Urinary bladder (tissue), 4 donors: ENCODE results near the gene IQGAP2. TPM values are rescaled to one million over a fixed set of nuclear protein-coding genes. Genes with fewer than 3 reads are reported as not detected.
"Not testable (repeated sequence)": the region's sequence is repeated elsewhere in the genome, so short reads cannot be mapped to it uniquely, and the experiment has no call there.

Experiments used
- DNase-seq: peaks from one replicate; pipeline ENCODE4 v3.0.0-alpha.2; 2015; ENCODE audit errors: extremely low spot score
- H3K27ac ChIP-seq: one replicate; pipeline ENCODE4 v1.5.1; 2013; ENCODE audit warnings: low read depth, mild to moderate bottlenecking, moderate library complexity
- H3K36me3 ChIP-seq: one replicate; pipeline ENCODE4 v1.6.1; 2013; ENCODE audit warnings: mild to moderate bottlenecking, moderate library complexity; ENCODE audit not compliant: insufficient read depth
- H3K4me1 ChIP-seq: one replicate; pipeline ENCODE4 v1.6.1; 2013; ENCODE audit warnings: mild to moderate bottlenecking, moderate library complexity; ENCODE audit not compliant: insufficient read depth
- H3K4me3 ChIP-seq: one replicate; pipeline ENCODE4 v1.5.1; 2013; ENCODE audit warnings: low read depth, low read length
- WGBS: extraction: QIAGEN DNeasy Blood & Tissue Kit; methylation state at CpG from one replicate; pipeline ENCODE4 v1.1.7; 2013; 5-methylcytosine and 5-hydroxymethylcytosine counted together
- polyA plus RNA-seq: library from polyadenylated mRNA; stranded (reverse); fragments of 200-250 nt; gene quantifications from one replicate; pipeline ENCODE4 v1.2.3, GENCODE V29; 2013
- total RNA-seq: library from RNA; depleted of rRNA; stranded (reverse); fragments of >200 nt; gene quantifications from one replicate; pipeline ENCODE4 v1.2.3, GENCODE V29; 2014
- donor health status: healthy with polysubstance abuse.
- donor health status: healthy.

IQGAP2 gene
- total and polyA plus RNA-seq, 2 donors, result 4.5 to 29.6 TPM

- no peak overlapping the region for H3K4me3 ChIP-seq
- no peak overlapping the region for H3K27ac ChIP-seq
- H3K4me1 ChIP-seq, result no peaks in the 10 kb centered on the region
- WGBS, result 97% methylated on average over 3 of the region's 3 CpGs
- no peaks in the 10 kb centered on the region for H3K36me3 ChIP-seq
- DNase-seq, result no peak
Observed at GRCh38 chr5:76532052-76532451, 129.0 kb downstream of the IQGAP2 start.

- WGBS, result 96% methylated on average over 4 of the region's 4 CpGs
Observed at GRCh38 chr5:76532973-76533372, 129.9 kb downstream of the IQGAP2 start.

DNA sequence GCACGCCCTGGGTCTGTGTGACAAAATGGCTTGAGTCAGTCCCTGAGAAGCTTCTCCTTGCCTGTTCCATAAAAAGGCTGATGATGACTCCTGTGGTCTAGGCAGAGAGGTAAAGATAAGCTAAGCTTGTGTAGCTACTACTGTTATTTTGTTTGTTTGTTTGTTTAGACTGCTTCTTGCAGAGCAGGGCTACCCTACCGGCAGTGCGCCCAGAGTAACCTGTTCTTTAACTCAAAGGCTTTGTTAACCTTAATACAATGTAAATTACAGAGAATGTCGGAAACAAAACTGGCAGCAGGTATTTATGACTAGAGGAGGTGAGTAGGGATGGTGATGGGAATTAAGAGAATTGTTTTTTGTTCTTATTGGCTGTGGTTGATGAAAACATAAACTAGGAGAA lies 132.5 kb downstream of the IQGAP2 start:
- H3K4me1 ChIP-seq, result no peaks in the 10 kb centered on the region
- WGBS, result 86% methylated on average over 4 of the region's 4 CpGs
- H3K27ac ChIP-seq, result no peak overlapping the region
- H3K36me3 ChIP-seq, result no peaks in the 10 kb centered on the region
- H3K4me3 ChIP-seq, result no peak overlapping the region
- no peak for DNase-seq

More at GRCh38 chr5:76532973-76533372, 129.9 kb downstream of the IQGAP2 start:
- Histone ChIP-seq H3K36me3 (no peaks in the 10 kb centered on the region), H3K4me3 (no peak overlapping the region), H3K27ac (no peak overlapping the region), H3K4me1 (no peaks in the 10 kb centered on the region)
- no peak for DNase-seq

DNA sequence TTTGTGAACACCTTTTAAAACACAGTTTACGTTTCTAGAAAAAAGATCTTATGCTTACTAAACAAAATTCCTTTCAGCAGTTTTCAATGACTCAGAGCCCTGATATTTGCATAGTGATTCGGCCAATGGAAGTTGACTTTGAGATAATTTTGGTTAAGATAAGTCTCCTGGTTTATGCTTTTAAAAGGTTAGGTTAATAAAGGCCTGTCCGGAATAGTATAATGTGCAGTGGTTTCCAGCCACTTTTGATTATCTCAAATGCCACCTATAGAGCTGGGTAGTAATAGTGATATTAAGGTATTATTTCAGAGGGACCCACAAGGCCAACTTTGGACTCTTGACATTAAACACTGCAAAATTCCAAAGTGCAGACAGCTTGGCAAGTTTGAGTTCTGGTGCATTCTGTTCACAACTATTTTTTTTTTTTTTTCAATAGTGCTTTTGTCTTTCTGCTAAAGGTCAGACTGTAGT lies 134.0 kb downstream of the IQGAP2 start:
- Histone ChIP-seq H3K27ac (no peak overlapping the region), H3K36me3 (no peaks in the 10 kb centered on the region), H3K4me3 (no peak overlapping the region), H3K4me1 (no peaks in the 10 kb centered on the region)
- DNase-seq, result no peak
- WGBS, result 48% methylated on average over 3 of the region's 3 CpGs

GRCh38 chr5:76542241-76542640 lies 139.2 kb downstream of the IQGAP2 start:
- 71% methylated on average over 6 of the region's 6 CpGs for WGBS
- no peak overlapping the region for H3K27ac ChIP-seq

DNA sequence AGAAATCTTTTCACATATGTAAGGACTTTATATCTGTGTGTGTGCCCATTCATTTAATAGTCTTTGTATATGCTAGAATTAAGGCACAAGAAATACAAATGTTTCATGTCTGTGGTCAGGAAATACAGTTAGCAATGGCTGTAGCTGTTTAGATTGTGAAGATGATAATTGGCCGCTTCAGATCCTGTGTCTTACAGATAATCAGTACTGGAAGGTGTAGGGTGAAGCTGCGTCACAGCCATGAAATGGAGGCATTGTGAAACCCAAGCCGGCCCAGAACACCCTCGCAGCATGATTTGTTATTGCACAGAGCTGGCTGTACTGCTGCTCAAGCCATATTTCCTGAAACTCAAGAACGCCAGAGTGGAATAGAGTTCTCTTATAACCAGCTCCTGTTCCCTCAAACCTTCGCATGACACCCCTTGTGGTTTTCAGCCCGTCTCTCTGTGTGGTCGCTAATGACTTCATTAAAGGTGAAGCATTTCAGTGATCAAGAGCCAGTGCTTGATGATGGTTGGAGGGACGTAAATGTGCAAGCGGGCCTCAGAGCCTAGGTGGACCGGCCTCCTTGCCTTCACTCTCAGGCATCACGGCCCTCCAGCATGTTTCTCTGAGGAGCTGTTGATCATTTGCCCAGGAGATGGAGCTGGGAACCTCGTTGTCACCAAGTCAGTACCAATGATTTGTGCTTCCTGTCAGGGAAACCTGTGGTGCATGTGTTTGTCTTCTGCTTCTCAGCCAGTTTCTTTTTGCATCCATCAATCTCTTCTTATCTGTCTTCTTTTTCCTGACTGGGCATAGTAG lies 140.0 kb downstream of the IQGAP2 start:
- Histone ChIP-seq H3K4me1 (peaks cover 1% of the 10 kb centered on the region), H3K4me3 (no peak overlapping the region), H3K27ac (no peak overlapping the region), H3K36me3 (no peaks in the 10 kb centered on the region)
- 60% methylated on average over 13 of the region's 13 CpGs for WGBS
- DNase-seq, result no peak

More at GRCh38 chr5:76542241-76542640, 139.2 kb downstream of the IQGAP2 start:
- no peak overlapping the region for H3K4me3 ChIP-seq
- DNase-seq, result no peak
- peaks cover 1% of the 10 kb centered on the region for H3K4me1 ChIP-seq
- no peaks in the 10 kb centered on the region for H3K36me3 ChIP-seq

DNA sequence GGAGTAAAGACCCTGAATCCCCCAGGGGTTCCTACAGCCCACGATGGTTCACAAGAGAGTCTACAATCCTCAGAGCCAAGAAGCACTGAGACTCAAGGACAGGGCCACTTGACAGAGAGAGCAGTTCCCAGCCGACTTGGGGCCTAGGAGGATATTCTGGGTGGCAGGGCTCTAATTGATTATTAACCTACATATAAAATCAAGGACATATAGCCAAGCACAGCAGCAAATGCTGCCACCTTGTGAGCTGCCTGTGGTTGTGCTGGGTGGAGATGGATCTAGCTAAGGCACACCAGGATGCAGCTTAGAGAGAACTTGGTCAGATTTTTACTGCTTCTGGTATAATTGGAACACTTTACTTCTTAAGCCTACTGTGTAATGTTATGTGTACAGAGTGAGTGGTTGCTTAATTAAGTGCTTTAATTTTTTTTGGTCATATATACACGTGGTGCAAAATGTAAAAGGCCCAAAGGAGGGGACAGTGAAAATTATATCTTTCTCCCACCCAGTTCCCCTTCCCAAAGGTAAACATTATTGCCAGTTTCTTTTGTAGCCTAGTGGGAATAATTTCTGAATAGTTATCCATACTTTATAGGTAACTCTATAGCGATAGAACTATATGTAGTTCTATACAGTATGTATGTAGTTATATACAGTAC lies 141.3 kb downstream of the IQGAP2 start:
- no peak overlapping the region for H3K27ac ChIP-seq
- H3K36me3 ChIP-seq, result no peaks in the 10 kb centered on the region
- peaks cover 1% of the 10 kb centered on the region for H3K4me1 ChIP-seq
- H3K4me3 ChIP-seq, result no peak overlapping the region
- WGBS, result 51% methylated on average over 4 of the region's 4 CpGs
- no peak for DNase-seq

DNA sequence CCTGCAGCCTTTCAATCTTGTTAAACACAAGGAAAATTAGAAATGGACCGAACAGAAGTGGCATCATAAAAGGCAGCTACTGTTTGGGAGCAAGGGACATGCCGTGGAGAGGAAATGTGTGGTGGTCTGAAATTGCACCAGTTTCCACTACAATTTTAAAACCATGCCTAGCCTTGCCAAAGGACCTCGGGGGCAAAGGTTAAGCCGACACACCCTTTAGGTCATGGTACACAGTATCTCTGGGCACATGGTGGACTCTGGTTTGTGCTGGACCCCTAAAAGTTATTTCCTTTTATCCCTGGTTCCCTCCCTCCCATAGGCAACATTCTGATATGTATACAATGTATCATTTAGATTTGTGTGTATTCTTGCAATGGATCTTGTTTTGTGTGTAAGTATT lies 142.1 kb downstream of the IQGAP2 start:
- Histone ChIP-seq H3K4me3 (no peak overlapping the region), H3K27ac (no peak overlapping the region), H3K36me3 (no peaks in the 10 kb centered on the region), H3K4me1 (peaks cover 1% of the 10 kb centered on the region)
- 85% methylated on average over 4 of the region's 4 CpGs for WGBS
- no peak for DNase-seq

DNA sequence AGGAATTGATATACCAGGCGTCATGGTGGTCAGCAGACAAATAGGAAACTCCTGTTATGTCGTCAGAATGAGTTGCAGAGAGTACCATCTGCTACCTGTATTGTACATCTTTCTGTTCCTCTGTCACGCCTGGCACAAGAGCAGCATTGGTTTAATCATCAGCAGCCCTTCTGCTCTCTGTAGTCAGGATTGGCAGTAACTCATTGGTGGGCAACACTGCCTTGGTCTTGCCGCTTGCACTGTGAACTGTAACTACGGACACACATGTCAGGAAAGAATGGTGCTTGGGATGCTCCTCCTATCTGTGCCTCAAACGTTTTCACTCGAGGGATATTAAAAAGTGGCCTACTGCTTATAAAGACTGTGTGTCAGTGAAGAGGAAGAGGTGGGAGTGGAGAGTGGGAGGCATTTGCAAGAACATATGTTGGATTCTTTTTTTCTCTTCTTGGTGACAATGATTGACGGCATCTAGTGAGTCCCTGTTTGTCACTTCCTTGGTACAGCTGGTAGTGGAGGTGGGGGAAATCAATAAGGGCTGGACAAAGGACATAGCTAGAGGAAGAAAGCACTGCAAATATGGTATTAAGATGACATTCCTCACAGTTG lies 143.5 kb downstream of the IQGAP2 start:
- 68% methylated on average over 8 of the region's 8 CpGs for WGBS
- H3K36me3 ChIP-seq, result no peaks in the 10 kb centered on the region
- no peak for DNase-seq
- no peak overlapping the region for H3K27ac ChIP-seq
- no peak overlapping the region for H3K4me3 ChIP-seq
- H3K4me1 ChIP-seq, result peaks cover 1% of the 10 kb centered on the region

DNA sequence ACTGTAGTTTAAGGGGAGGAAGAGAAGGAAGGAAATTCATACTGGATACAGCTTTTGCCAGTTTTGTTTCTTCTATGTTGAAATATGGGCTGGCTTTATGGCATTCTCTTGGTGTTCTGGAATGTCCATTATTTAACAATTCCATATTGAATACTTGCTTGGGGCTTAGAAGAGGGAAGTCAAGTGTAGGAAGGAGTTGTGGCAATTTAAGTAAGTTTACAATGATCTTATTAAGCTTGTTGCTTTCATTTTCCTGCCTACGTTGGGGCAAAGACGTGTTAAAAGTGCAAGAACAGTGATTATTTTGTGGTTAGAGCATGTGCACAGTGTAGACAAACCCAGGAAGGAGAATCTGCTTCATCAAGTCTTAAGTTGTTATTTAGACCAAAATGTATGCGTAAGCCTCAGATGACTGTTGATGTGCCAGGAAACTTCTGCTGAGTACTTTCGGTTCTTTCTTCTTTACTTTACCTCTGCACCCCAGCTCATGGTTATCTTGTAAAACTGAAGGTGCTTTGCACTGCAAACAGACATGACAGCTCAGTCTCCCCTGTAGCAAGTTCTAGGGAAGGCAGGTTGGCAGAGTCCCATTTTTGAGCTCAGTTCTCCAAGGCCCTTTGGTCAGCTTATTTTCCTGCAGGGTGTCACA lies 144.3 kb downstream of the IQGAP2 start:
- Histone ChIP-seq H3K36me3 (no peaks in the 10 kb centered on the region), H3K4me3 (no peak overlapping the region), H3K4me1 (no peaks in the 10 kb centered on the region), H3K27ac (no peak overlapping the region)
- 21% methylated on average over 4 of the region's 4 CpGs for WGBS
- no peak for DNase-seq

DNA sequence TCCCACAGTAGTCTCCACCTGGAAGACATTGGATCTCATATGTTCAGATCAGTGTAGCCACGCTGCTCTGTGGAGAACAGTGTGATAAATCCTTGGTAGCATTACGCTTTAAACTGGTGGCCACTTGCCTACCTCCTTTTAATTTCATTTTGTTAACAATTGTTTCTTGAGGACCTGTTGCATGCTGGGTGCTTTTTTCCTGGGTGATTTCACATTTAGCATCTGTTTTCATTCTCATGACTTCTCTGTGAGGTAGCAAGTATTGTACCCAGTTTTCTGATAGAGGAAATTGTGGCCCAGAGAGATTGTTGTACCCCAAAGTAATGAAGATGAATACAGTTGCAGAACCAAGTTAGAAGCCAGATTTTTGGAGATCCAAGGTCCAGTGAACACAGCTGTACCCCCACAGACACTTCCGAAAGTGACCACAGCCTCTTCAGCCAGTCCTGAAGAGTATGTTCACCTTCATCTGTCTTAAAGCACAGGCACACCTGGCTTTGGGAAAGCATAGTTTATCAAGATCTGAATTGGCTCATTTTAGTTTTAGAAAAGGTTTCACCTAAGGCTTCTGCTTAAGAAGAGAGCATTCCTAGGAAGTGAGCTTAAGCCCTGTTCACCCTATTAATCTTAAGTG lies 144.9 kb downstream of the IQGAP2 start:
- WGBS, result 89% methylated on average over 3 of the region's 3 CpGs
- DNase-seq, result no peak
- no peak overlapping the region for H3K27ac ChIP-seq
- no peak overlapping the region for H3K4me3 ChIP-seq
- H3K4me1 ChIP-seq, result no peaks in the 10 kb centered on the region
- H3K36me3 ChIP-seq, result no peaks in the 10 kb centered on the region

DNA sequence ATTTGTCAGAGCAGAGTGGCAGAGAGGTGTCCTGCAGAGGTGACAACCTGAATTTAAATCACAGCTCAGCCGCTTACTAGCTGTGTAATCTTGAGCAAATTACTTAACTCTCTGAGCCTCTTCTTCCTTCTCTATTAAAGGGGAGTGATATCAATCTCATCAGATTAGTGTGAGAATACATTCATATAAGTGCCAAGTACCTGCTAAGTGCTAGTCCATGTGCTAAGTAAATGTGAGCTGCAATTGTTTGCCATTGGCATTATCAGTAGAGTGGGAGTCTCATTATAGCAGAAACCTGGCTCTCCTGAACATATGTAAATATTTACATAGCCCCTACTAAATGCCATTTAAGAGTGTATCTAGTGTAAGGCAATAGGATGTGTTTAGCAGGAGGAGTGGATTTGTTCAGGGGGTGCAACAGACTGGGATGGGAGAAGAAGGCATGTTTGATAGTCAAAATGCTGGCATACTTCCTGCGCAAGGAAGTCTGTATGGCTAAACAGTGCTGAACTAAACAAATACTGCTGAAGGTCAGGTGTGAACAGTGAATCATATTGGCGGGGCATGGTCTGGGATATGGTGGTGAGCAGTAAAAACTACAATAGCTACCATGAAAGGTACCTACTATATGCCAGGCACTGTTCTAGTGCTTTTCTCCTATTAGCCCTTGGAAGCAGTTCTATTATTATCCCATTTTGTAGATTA lies 145.6 kb downstream of the IQGAP2 start:
- H3K36me3 ChIP-seq, result no peaks in the 10 kb centered on the region
- H3K27ac ChIP-seq, result no peak overlapping the region
- WGBS, result 84% methylated on average over 3 of the region's 3 CpGs
- no peaks in the 10 kb centered on the region for H3K4me1 ChIP-seq
- no peak for DNase-seq
- H3K4me3 ChIP-seq, result no peak overlapping the region

DNA sequence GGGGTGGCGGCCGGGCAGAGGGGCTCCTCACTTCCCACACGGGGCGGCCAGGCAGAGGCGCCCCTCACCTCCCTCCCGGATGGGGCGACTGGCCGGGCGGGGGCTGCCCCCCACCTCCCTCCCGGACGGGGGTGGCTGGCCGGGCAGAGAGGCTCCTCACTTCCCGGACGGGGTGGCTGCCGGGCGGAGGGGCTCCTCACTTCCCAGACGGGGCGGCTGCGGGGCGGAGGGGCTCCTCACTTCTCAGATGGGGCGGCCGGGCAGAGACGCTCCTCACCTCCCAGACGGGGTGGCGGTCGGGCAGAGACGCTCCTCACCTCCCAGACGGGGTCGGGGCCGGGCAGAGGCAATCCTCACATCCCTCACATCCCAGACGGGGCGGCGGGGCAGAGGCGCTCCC lies 147.8 kb downstream of the IQGAP2 start:
- DNase-seq, H3K36me3 ChIP-seq, H3K4me3 ChIP-seq, H3K27ac ChIP-seq, H3K4me1 ChIP-seq: not testable (repeated sequence)
- WGBS, result 98% methylated on average over 34 of the region's 34 CpGs
